Kidney epithelial cell (primary cell): Measurements from ENCODE around the gene KLHL12. TPM values are rescaled to one million over a fixed set of nuclear protein-coding genes. Genes with fewer than 3 reads are reported as not detected.

Experiments used
- DNase-seq: peaks from one replicate; pipeline ENCODE4 v3.0.0-alpha.2; 2010; ENCODE audit warnings: low read depth
- H3K27me3 ChIP-seq: 2 replicates; pipeline ENCODE4 v1.6.0; 2011; ENCODE audit warnings: low read length; ENCODE audit not compliant: control insufficient read depth, insufficient read depth
- H3K36me3 ChIP-seq: 2 replicates; pipeline ENCODE4 v1.5.1; 2011; ENCODE audit warnings: low read length; ENCODE audit not compliant: control insufficient read depth, insufficient read depth
- H3K4me3 ChIP-seq: 2 replicates; pipeline ENCODE4 v1.5.1; 2011; ENCODE audit warnings: low read depth, mild to moderate bottlenecking, control low read depth, low read length
- total RNA-seq: library from RNA; depleted of rRNA; stranded (reverse); fragments of >200 nt; gene quantifications from 2 replicates; pipeline ENCODE4 v1.2.3, GENCODE V29; 2015
- TF ChIP-seq, protein P1 (sequence below): IDR thresholded peaks from 2 replicates; pipeline ENCODE4 v1.5.1; 2011; ENCODE audit warnings: mild to moderate bottlenecking, moderate library complexity, low read length, control low read depth, inconsistent platforms; ENCODE audit not compliant: insufficient read depth, poor library complexity, severe bottlenecking

KLHL12 gene
- 21.4 and 23.4 TPM in 2 replicates for total RNA-seq

GRCh38 chr1:202926581-202927491, at the start of gene KLHL12:
Gene KLHL12, minus strand, starts transcription at chr1:202927234. Its CDS starts 2,072 bp downstream, at chr1:202925162.
- DNase-seq: peak; percentile 67
- Histone ChIP-seq H3K4me3 (peak within 1 kb of the TSS; percentile 90), H3K27me3 (no peaks in the 10 kb centered on the region), H3K36me3 (no peaks in the 10 kb centered on the region)
- TF ChIP-seq, protein P1, sequence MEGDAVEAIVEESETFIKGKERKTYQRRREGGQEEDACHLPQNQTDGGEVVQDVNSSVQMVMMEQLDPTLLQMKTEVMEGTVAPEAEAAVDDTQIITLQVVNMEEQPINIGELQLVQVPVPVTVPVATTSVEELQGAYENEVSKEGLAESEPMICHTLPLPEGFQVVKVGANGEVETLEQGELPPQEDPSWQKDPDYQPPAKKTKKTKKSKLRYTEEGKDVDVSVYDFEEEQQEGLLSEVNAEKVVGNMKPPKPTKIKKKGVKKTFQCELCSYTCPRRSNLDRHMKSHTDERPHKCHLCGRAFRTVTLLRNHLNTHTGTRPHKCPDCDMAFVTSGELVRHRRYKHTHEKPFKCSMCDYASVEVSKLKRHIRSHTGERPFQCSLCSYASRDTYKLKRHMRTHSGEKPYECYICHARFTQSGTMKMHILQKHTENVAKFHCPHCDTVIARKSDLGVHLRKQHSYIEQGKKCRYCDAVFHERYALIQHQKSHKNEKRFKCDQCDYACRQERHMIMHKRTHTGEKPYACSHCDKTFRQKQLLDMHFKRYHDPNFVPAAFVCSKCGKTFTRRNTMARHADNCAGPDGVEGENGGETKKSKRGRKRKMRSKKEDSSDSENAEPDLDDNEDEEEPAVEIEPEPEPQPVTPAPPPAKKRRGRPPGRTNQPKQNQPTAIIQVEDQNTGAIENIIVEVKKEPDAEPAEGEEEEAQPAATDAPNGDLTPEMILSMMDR: peak; percentile 75

GRCh38 chr1:202976633-202977032, 49.6 kb upstream of the KLHL12 start:
- TF ChIP-seq, protein P1: no peak
- Histone ChIP-seq H3K4me3 (no peak overlapping the region), H3K27me3 (peaks cover 7% of the 10 kb centered on the region), H3K36me3 (no peaks in the 10 kb centered on the region)
- DNase-seq: no peak

GRCh38 chr1:202974856-202975255, 47.8 kb upstream of the KLHL12 start:
- H3K27me3 ChIP-seq: peaks cover 7% of the 10 kb centered on the region
- no peak for DNase-seq
- TF ChIP-seq, protein P1: no peak
- no peak overlapping the region for H3K4me3 ChIP-seq
- no peaks in the 10 kb centered on the region for H3K36me3 ChIP-seq

- TF ChIP-seq, protein P1: no peak
- H3K36me3 ChIP-seq: no peaks in the 10 kb centered on the region
Measured at GRCh38 chr1:202972046-202972445, 45.0 kb upstream of the KLHL12 start.

DNA sequence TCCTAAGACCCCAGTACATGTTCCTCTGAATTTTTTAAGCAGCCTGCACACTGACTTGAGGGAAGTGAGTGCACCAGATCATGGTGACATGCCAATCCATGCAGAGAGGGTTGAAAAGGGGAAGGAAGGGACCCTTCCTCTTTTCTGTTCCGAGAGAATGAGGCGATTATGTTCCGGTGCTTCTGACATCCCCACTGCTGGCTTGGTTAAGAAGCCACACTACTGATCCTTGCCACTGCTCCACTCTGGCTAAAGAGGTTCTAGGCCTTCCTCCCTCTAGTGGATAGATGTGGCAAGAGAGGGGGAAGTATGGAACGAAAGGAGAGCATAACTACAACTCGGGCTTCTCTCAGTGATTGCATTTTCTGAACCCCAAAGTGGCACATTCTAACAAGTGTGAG, 41.9 kb upstream of the KLHL12 start:
- no peak overlapping the region for H3K4me3 ChIP-seq
- DNase-seq: peak; percentile 12
- H3K27me3 ChIP-seq: no peaks in the 10 kb centered on the region
- H3K36me3 ChIP-seq: no peaks in the 10 kb centered on the region
- TF ChIP-seq, protein P1: peak; percentile 68

More at GRCh38 chr1:202972046-202972445, 45.0 kb upstream of the KLHL12 start:
- Histone ChIP-seq H3K4me3 (no peak overlapping the region), H3K27me3 (peaks cover 7% of the 10 kb centered on the region)
- DNase-seq: no peak
